ENCODE results near the gene BEND4. TPM values are rescaled to one million over a fixed set of nuclear protein-coding genes. Genes with fewer than 3 reads are reported as not detected.

BEND4 gene
- total RNA-seq, 4 donors from 2014 or later = under 0.01 TPM; not detected in 2

GRCh38 chr4:42132099-42132498, 20.4 kb downstream of the BEND4 start:
- Histone ChIP-seq H3K27me3 (no peaks in the 10 kb centered on the region), H3K4me3 (no peak overlapping the region), H3K9me3 (no peaks in the 10 kb centered on the region), H3K27ac (replicated peaks in 1 of 4) (no peak overlapping the region), H3K4me1 (no peaks in the 10 kb centered on the region), H3K36me3 (no peaks in the 10 kb centered on the region)
- no peak for DNase-seq (ENCODE audit: extremely low spot score)
- TF ChIP-seq POLR2AphosphoS5 (IDR thresholded peaks at IDR 0.05) (no peak), EP300 (IDR thresholded peaks at IDR 0.05) (no peak), CTCF (IDR thresholded peaks at IDR 0.05) (no peak), POLR2A (IDR thresholded peaks at IDR 0.05; ENCODE audit: low read depth) (no peak)
- intact Hi-C loops (cut with DNase I) = no loop called here
- WGBS = 85% methylated on average over 7 of the region's 7 CpGs

GRCh38 chr4:42123071-42123644, 29.3 kb downstream of the BEND4 start:
- no peaks in the 10 kb centered on the region for H3K27me3 ChIP-seq
- DNase-seq (ENCODE audit: extremely low spot score) = no peak
- TF ChIP-seq EP300 (IDR thresholded peaks at IDR 0.05) = no peak
- no peak overlapping the region for H3K4me3 ChIP-seq
- no peak overlapping the region for H3K27ac ChIP-seq (replicated peaks in 1 of 4)
- no peaks in the 10 kb centered on the region for H3K4me1 ChIP-seq
- no peaks in the 10 kb centered on the region for H3K36me3 ChIP-seq
- intact Hi-C loops (cut with DNase I) = no loop called here
- H3K9me3 ChIP-seq = no peaks in the 10 kb centered on the region
- 89% methylated on average over 2 of the region's 2 CpGs for WGBS

- Histone ChIP-seq H3K36me3 (no peaks in the 10 kb centered on the region), H3K9me3 (no peaks in the 10 kb centered on the region), H3K4me3 (no peak overlapping the region), H3K27ac (replicated peaks in 1 of 4) (no peak overlapping the region), H3K27me3 (no peaks in the 10 kb centered on the region), H3K4me1 (no peaks in the 10 kb centered on the region)
- TF ChIP-seq POLR2A (IDR thresholded peaks at IDR 0.05; ENCODE audit: low read depth) = no peak
- TF ChIP-seq POLR2AphosphoS5 (IDR thresholded peaks at IDR 0.05) = no peak
- TF ChIP-seq EP300 (IDR thresholded peaks at IDR 0.05) = no peak
- TF ChIP-seq CTCF (IDR thresholded peaks at IDR 0.05) = no peak
- WGBS = 95% methylated on average over 4 of the region's 4 CpGs
- intact Hi-C loops (cut with DNase I) = no loop called here
- no peak for DNase-seq (ENCODE audit: extremely low spot score)
These were observed 30.2 kb downstream of the BEND4 start for GRCh38 chr4:42122237-42122636.

- Histone ChIP-seq H3K36me3 (no peaks in the 10 kb centered on the region), H3K27ac (replicated peaks in 1 of 4) (no peak overlapping the region), H3K4me3 (no peak overlapping the region), H3K27me3 (no peaks in the 10 kb centered on the region), H3K9me3 (no peaks in the 10 kb centered on the region), H3K4me1 (no peaks in the 10 kb centered on the region)
- intact Hi-C loops (cut with DNase I) = no loop called here
- TF ChIP-seq POLR2A (IDR thresholded peaks at IDR 0.05; ENCODE audit: low read depth) (no peak), EP300 (IDR thresholded peaks at IDR 0.05) (no peak), POLR2AphosphoS5 (IDR thresholded peaks at IDR 0.05) (no peak), CTCF (IDR thresholded peaks at IDR 0.05) (no peak)
- DNase-seq (ENCODE audit: extremely low spot score) = no peak
- WGBS = 65% methylated on average over 12 of the region's 12 CpGs
These were observed 32.6 kb downstream of the BEND4 start for GRCh38 chr4:42119886-42120285.

GRCh38 chr4:42112846-42113245, 39.6 kb downstream of the BEND4 start:
- no peaks in the 10 kb centered on the region for H3K4me1 ChIP-seq
- TF ChIP-seq CTCF (IDR thresholded peaks at IDR 0.05) = no peak
- TF ChIP-seq POLR2A (IDR thresholded peaks at IDR 0.05; ENCODE audit: low read depth) = no peak
- TF ChIP-seq EP300 (IDR thresholded peaks at IDR 0.05) = no peak
- TF ChIP-seq POLR2AphosphoS5 (IDR thresholded peaks at IDR 0.05) = no peak
- H3K27me3 ChIP-seq = peaks cover 0 to 5% (median 0%) of the 10 kb centered on the region in 4 donors
- 26% methylated on average over 3 of the region's 3 CpGs for WGBS
- H3K27ac ChIP-seq (replicated peaks in 1 of 4) = no peak overlapping the region
- H3K9me3 ChIP-seq = peaks cover 0 to 2% (median 0%) of the 10 kb centered on the region in 4 donors
- intact Hi-C loops (cut with DNase I) = no loop called here
- H3K36me3 ChIP-seq = no peaks in the 10 kb centered on the region
- H3K4me3 ChIP-seq = no peak overlapping the region
- no peak for DNase-seq (ENCODE audit: extremely low spot score)

All from esophagus muscularis mucosa (tissue), 4 donors.